ENCODE measurements around the gene MICAL2. TPM values are rescaled to one million over a fixed set of nuclear protein-coding genes. Genes with fewer than 3 reads are reported as not detected.
A peak's percentile ranks its signal among the peaks of the same experiment; 100 is the strongest.

The MICAL2 gene
- total RNA-seq, 1 experiment from 2014 or later = 37.4 TPM

DNA sequence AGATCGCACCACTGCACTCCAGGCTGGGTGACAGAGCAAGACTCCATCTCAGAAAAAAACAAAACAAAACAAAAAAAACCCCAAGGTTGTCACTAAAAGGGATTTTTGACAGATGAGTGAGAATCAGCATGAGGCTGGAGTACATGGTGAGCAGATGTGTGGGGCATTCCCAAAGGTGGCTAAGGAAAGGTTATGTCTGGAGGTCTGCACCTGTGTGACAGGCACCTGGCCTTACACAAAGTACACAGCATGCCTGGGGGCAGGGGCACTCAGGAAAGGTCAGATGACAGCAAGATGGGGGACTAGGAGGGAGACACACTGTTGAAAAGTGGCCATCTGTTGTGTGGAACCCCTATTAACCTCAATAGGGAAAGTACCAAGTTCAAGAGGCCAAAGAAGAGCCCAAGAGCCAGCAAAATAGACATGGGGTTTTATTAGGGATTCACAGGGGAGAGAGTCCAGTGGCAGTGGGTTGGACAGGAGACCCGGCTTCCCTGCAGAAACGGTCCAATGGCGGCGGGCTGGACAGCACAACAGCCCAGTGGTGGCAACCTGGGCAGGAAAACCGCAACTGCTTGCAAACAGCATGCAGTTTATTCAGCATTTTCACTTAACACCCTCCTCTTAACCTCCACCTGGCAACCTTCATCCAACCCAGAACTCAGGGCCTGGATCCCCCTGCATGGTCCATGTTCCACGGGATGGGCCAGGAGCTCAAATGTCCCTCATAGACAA, 101.1 kb downstream of the MICAL2 start:
- ChIA-PET RAD21 (ENCODE audit: low non-redundant PET in 1 of 2, low total read pairs in 2 of 2, uncharacterized antibody in 2 of 2, unreplicated experiment in 2 of 2) (no interaction called here), POLR2A (interaction anchor here (1.6 kb wide), 1 partner anchor 29 kb away, joined by 4 read pairs; no protein-coding TSS in a partner anchor), CTCF (no interaction called here)
- Histone ChIP-seq H2AFZ (ENCODE audit: low read depth, low read length, poor library complexity, severe bottlenecking) (no peak overlapping the region), H3K9ac (ENCODE audit: low read length) (no peak overlapping the region), H3K36me3 (ENCODE audit: control insufficient read depth in 1 of 2, insufficient read depth in 2 of 2, low read length in 2 of 2) (no peaks in the 10 kb centered on the region), H4K20me1 (ENCODE audit: insufficient read depth) (no peaks in the 10 kb centered on the region), H3K4me3 (replicated peaks in 1 of 2; ENCODE audit: low read depth in 1 of 2, low read length in 2 of 2) (no peak overlapping the region), H3K27me3 (ENCODE audit: insufficient read depth, low read length) (no peaks in the 10 kb centered on the region), H3K9me2 (ENCODE audit: insufficient read depth) (no peaks in the 10 kb centered on the region), H3K4me2 (ENCODE audit: low read length) (no peak overlapping the region), H3K4me1 (ENCODE audit: control insufficient read depth in 1 of 2, insufficient read depth in 2 of 2, low read length in 2 of 2) (peaks cover 30 to 37% of the 10 kb centered on the region in 2 experiments), H3K27ac (ENCODE audit: low read depth, low read length) (no peak overlapping the region), H3K9me3 (ENCODE audit: control insufficient read depth in 1 of 2, insufficient read depth in 1 of 2, low read depth in 1 of 2, low read length in 2 of 2) (no peaks in the 10 kb centered on the region), H3K79me2 (ENCODE audit: insufficient read depth, low read length) (no peaks in the 10 kb centered on the region)
- TF ChIP-seq EZH2 (IDR thresholded peaks at IDR 0.05) (no peak), EZH2phosphoT487 (IDR thresholded peaks at IDR 0.05; ENCODE audit: borderline replicate concordance) (no peak), FOSL1 (IDR thresholded peaks at IDR 0.05; ENCODE audit: low read depth) (no peak), SRF (IDR thresholded peaks at IDR 0.05; ENCODE audit: low read depth) (no peak), ZNF274 (IDR thresholded peaks at IDR 0.05; ENCODE audit: low read depth, low read length) (no peak), POLR2A (IDR thresholded peaks at IDR 0.05; ENCODE audit: borderline replicate concordance, extremely low read depth, insufficient read depth, insufficient read length) (no peak)
- TF ChIP-seq, protein P1, sequence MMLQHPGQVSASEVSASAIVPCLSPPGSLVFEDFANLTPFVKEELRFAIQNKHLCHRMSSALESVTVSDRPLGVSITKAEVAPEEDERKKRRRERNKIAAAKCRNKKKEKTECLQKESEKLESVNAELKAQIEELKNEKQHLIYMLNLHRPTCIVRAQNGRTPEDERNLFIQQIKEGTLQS (IDR thresholded peaks at IDR 0.05) = no peak
- TF ChIP-seq, protein P2, sequence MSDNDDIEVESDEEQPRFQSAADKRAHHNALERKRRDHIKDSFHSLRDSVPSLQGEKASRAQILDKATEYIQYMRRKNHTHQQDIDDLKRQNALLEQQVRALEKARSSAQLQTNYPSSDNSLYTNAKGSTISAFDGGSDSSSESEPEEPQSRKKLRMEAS (IDR thresholded peaks at IDR 0.05) = no peak
- intact Hi-C loops (cut with micrococcal nuclease) = no loop called here
- DNase-seq (ENCODE audit: low read depth, low spot score) (no peak), ATAC-seq (no peak)
- no TSS peak for BruUV-seq (replicated peaks)

DNA sequence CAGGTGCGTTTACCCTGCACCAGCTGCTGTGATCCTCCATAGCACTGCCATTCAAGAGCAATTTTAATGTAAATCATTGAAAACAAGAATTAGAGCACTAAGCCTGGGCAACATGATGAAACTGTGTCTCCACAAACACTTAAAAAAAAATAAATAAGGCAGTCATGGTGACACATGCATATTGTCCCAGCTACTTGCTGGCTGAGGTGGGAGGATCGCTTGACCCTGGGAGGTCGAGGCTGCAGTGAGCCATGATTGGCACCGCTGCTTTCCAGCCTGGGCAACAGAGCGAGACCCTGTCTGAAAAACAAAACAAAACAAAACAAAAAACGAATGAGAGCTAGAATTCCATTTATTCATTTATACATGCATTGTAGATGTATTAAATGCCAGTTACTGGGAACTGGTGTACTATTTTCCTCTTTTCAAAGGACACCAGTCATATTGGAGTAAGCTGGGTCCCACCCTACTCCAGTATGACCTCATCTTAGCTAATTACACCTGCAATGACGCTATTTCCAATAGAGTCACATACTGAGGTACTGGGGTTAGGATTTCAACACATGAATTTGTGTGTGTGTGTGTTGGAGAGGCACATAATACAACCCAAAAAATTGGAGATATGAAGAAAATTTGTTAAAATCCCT, 101.9 kb downstream of the MICAL2 start:
- no peaks in the 10 kb centered on the region for H3K27me3 ChIP-seq (ENCODE audit: insufficient read depth, low read length)
- H3K4me3 ChIP-seq (replicated peaks in 1 of 2; ENCODE audit: low read depth in 1 of 2, low read length in 2 of 2) = no peak overlapping the region
- peaks cover 35 to 36% of the 10 kb centered on the region in 2 experiments for H3K4me1 ChIP-seq (ENCODE audit: control insufficient read depth in 1 of 2, insufficient read depth in 2 of 2, low read length in 2 of 2)
- no TSS peak for BruUV-seq (replicated peaks)
- no peak for DNase-seq (ENCODE audit: low read depth, low spot score)
- ChIA-PET POLR2A (interaction anchor here (1.6 kb wide), 1 partner anchor 30 kb away, joined by 4 read pairs; no protein-coding TSS in a partner anchor), CTCF (no interaction called here), RAD21 (ENCODE audit: low non-redundant PET in 1 of 2, low total read pairs in 2 of 2, uncharacterized antibody in 2 of 2, unreplicated experiment in 2 of 2) (no interaction called here)
- peak overlapping the region; percentile 62 for H3K4me2 ChIP-seq (ENCODE audit: low read length)
- ATAC-seq = no peak
- intact Hi-C loops (cut with micrococcal nuclease) = no loop called here
- no peaks in the 10 kb centered on the region for H4K20me1 ChIP-seq (ENCODE audit: insufficient read depth)
- no peaks in the 10 kb centered on the region for H3K9me3 ChIP-seq (ENCODE audit: control insufficient read depth in 1 of 2, insufficient read depth in 1 of 2, low read depth in 1 of 2, low read length in 2 of 2)
- no peaks in the 10 kb centered on the region for H3K36me3 ChIP-seq (ENCODE audit: control insufficient read depth in 1 of 2, insufficient read depth in 2 of 2, low read length in 2 of 2)
- H3K27ac ChIP-seq (ENCODE audit: low read depth, low read length) = peak overlapping the region; percentile 45; the same call in 1 of the 2 replicates
- no peaks in the 10 kb centered on the region for H3K79me2 ChIP-seq (ENCODE audit: insufficient read depth, low read length)
- H3K9me2 ChIP-seq (ENCODE audit: insufficient read depth) = no peaks in the 10 kb centered on the region
- H2AFZ ChIP-seq (ENCODE audit: low read depth, low read length, poor library complexity, severe bottlenecking) = no peak overlapping the region
- TF ChIP-seq SIN3A (IDR thresholded peaks at IDR 0.05; ENCODE audit: low read depth) (no peak), YY1 (IDR thresholded peaks at IDR 0.05; ENCODE audit: extremely low read depth, insufficient replicate concordance, low read depth, low read length) (no peak), CBX3 (IDR thresholded peaks at IDR 0.05; ENCODE audit: low read depth) (no peak), TCF7L2 (IDR thresholded peaks at IDR 0.05; ENCODE audit: borderline replicate concordance, extremely low read depth, insufficient read depth, insufficient read length) (no peak), EZH2 (IDR thresholded peaks at IDR 0.05) (no peak), FOSL1 (IDR thresholded peaks at IDR 0.05; ENCODE audit: low read depth) (no peak), POLR2A (IDR thresholded peaks at IDR 0.05; ENCODE audit: borderline replicate concordance, extremely low read depth, insufficient read depth, insufficient read length) (no peak), RAD21 (IDR thresholded peaks at IDR 0.05; ENCODE audit: low read depth) (no peak)
- TF ChIP-seq, protein P3, sequence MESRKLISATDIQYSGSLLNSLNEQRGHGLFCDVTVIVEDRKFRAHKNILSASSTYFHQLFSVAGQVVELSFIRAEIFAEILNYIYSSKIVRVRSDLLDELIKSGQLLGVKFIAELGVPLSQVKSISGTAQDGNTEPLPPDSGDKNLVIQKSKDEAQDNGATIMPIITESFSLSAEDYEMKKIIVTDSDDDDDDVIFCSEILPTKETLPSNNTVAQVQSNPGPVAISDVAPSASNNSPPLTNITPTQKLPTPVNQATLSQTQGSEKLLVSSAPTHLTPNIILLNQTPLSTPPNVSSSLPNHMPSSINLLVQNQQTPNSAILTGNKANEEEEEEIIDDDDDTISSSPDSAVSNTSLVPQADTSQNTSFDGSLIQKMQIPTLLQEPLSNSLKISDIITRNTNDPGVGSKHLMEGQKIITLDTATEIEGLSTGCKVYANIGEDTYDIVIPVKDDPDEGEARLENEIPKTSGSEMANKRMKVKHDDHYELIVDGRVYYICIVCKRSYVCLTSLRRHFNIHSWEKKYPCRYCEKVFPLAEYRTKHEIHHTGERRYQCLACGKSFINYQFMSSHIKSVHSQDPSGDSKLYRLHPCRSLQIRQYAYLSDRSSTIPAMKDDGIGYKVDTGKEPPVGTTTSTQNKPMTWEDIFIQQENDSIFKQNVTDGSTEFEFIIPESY (IDR thresholded peaks at IDR 0.05; ENCODE audit: extremely low read depth, insufficient replicate concordance, low read length) = no peak
- TF ChIP-seq, protein P2 (IDR thresholded peaks at IDR 0.05) = no peak
- no peak overlapping the region for H3K9ac ChIP-seq (ENCODE audit: low read length)

Data from HCT116 (cell line).